GM10266 (cell line): Measurements from ENCODE around the gene CRHR1.

Source experiments
- DNase-seq: peaks from one replicate; pipeline ENCODE4 v3.0.0; 2012; ENCODE audit errors: extremely low spot score
- CTCF ChIP-seq: IDR thresholded peaks from 2 replicates; pipeline ENCODE4 v1.5.1; 2012; ENCODE audit warnings: mild to moderate bottlenecking, low read depth; ENCODE audit not compliant: control insufficient read depth, insufficient read depth; ENCODE audit errors: missing control alignments

The CRHR1 gene

GRCh38 chr17:45876539-45876938 lies 92.4 kb downstream of the CRHR1 start:
- no peak for TF ChIP-seq CTCF
- no peak for DNase-seq

- no peak for DNase-seq
- no peak for TF ChIP-seq CTCF
Measured at GRCh38 chr17:45877467-45877866, 93.3 kb downstream of the CRHR1 start.

- DNase-seq = no peak
- no peak for TF ChIP-seq CTCF
Measured at GRCh38 chr17:45883063-45883462, 98.9 kb downstream of the CRHR1 start.
